Activated naive CD4-positive, alpha-beta T cell treated with Interleukin-2 at 50 U/mL for 16 hours (primary cell): ENCODE data around the gene CDK2AP2.
"Not testable (repeated sequence)": the region's sequence is repeated elsewhere in the genome, so short reads cannot be mapped to it uniquely, and the experiment has no call there.

Source experiments
- DNase-seq: peaks from one replicate; pipeline ENCODE4 v3.0.0-alpha.2; 2020

CDK2AP2 gene

DNA sequence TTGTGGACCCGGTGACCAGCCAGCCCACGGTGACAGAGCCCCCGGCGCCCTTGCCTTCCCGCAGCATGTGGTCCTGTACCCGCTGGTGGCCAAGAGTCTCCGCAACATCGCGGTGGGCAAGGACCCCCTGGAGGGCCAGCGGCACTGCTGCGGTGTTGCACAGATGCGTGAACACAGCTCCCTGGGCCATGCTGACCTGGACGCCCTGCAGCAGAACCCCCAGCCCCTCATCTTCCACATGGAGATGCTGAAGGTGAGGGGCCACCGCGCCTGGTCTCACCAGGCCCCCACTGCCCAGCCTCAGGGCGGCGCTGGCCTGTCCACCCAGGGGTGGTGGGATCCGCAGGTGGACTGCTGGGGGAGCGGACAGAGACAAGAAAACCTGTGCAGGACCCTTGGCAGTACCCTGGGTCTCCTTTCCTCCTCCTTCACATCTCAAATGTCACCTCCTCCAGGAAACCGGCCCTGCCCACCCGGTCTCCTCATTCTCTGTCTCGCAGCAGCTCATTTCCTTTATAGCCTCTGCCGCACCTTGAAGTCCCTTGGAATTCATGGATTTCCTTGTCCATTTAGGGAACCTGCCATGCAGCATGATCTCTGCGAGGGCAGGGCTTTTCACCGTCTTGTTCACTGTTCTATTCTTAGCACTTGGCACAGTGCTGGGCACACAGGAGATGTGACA, 18.6 kb downstream of the CDK2AP2 start:
- DNase-seq: no peak

DNA sequence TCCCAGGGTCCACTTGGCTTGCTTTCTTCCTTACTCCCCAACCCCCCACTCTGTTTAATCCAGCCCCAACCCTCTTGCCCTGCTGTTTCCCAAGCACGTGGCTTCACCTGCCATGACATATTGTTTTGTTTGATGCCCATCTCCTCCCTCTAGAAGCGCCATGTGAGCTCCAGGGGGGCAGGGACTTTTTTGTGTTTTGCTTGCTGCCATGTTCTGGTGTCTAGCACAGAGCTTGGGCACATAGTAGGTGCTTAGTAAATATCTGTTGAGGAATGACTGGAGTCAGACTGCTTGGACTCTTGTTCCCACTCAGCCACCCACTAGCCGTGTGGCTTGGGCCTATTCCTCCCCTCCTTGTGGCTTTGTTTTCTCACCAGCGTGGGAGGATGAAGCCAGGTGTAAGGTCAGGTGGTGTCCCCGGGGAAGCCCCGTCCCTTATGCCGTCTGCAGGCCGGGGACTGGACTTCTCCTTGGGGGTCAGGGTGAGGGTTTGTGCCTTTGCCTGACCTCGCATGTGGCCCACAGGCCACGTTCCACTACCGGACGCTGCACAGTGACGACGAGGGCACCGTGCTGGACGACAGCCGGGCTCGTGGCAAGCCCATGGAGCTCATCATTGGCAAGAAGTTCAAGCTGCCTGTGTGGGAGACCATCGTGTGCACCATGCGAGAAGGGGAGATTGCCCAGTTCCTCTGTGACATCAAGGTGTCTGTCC, 21.3 kb downstream of the CDK2AP2 start:
- DNase-seq: peak; percentile 63

DNA sequence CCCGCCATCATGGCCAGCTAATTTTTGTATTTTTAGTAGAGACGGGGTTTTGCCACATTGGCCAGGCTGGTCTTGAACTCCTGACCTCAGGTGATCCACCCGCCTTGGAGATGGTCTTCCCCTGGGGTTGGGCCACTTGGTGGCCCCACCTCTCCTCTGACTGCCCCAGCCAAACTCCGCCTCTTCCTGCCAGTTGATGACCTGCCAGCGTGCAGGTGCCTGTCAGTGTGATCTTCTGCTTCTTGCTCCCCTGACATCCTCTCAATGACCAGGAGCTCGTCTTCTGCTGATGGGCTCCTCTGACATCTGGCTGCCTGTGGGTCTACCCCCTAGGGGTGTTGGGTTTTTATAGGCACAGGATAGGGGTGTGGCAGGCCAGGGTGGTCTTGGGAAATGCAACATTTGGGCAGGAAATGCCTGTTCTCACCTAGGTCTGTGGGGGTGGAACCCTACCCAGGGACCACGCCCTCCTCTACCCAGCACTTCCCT, 22.0 kb downstream of the CDK2AP2 start:
- DNase-seq: peak; percentile 37

DNA sequence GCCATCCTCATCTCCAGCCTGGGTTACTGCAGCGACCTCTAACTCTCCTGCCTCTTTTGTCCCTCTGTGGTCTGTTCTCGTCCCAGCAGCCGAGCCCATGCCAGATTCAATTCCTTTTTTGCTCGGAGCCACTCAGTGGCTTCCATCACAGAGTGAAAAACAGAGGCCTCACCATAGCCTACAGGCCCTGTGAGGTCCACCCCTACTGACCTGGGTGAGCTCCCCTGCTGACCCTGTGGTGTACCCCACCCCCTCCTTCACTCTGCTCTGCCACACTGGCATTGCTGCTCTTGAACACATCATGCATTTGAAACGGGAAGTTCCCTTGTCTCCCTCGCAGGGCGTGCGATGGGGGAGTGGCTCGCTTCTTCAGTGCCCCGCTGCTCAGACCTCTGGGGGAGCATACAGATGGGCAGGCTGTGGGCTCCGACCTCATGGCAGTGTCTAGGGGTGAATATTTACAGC, 23.1 kb downstream of the CDK2AP2 start:
- peak; percentile 70 for DNase-seq

DNA sequence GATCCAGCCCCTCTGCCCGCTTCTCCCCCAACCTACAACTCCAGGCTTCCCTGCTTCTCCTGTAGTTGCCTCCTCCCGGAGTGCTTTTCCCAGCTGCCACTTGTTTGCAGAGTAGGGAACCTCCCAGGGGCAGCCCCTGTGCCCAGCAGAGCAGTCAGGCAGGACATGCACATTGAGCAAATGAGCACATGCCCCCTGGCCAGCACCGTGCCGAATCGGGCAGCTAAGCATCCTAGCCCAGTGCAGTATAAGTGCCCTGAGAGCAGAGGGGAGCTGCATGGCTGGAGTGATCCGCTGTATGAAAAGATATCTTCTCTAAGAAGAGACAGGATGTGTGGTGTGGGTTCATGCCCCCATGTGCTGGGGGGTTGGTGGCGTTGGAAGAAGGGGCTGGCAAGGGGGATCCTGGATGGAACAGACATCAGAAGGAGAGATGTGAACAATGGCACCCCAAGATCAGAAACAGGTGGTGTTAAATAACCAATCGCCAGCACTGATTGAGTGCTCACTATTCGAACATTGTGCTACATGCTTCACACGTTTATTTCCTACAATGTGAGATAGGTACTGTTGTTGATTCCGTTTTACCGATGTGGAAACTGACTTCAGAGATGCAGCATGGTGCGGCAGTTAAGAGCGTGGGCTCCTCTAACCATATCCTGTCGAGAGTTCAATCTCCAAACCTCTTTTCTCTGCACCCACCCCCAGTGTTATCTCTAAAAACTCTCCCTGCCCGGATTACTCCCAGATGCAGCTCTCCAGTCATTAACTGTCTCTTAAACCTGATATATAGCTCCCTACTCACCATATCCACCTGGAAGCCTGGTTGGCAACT, 23.9 kb downstream of the CDK2AP2 start:
- DNase-seq: peak; percentile 56

DNA sequence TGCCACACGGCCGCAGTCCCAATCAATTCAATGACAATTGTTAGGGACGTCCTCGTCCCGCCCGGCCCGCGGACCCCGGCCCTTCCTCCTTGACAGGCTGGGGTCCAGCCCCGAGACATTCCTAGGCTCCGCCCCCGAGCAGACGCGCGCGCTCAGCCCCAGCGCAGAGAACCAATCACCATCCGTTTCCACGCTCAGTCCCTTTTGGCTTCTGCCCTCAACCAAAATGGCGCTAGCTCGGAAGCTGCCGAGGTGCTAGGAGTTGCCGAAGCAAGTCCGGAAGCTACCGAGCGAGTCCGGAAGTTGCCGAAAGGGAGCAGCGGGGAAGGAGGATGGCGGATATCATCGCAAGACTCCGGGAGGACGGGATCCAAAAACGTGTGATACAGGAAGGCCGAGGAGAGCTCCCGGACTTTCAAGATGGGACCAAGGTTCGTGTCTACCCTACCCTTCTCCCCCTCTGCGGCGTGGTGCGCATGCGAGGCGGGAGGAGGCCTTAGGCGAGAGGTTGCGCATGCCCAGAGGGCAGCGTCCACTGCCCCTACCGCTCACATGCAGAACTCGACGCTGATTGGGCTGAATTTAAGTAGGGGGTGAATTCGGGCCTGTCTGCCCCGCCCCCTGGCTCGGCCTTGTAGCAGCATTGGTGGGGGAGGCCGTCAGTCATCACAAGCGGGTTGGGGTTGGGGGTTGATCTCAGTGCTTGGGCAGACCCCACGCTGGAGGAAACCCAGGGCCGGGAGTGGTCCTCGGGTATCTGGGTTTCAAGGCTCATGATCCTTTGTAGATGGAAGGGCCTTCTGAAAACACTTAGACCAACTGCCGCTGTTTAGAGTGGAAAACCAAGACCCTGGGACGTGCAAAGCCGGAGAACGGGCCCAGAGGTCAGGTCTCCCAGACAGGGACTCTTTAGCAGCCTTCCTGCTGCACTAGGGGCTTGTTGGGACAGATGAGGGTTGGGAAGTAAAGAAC, 24.8 kb downstream of the CDK2AP2 start, which contains the start of gene AIP:
Gene AIP, plus strand, starts transcription at position 200 of the 972 bp plus-strand sequence. Its CDS starts 133 bp downstream, at position 333.
- peak; percentile 98 for DNase-seq

DNA sequence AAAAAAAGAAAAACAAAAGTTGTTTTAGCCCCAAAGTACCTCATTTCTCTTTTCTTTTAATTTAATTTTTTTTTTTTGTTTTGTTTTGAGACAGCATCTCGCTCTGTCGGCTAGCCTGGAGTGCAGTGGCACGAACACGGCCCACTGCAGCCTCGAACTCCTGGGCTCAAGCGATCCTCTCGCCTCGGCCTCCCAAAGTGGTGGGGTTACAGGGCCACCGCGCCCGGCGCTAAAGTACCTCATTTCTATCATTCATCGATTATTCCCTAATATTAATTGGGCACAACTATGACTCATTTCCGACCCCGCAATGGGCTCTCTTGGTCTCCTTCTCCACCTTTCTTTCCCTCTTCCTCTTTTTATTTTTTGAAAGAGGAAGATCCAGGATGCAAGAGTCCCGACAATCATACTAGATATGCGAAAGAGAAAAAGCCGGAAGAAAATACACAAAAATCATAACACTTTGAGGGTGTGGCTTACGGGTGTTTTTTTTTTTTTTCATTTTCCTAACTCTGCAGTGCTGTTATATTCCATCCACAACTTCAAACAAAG, 25.6 kb downstream of the CDK2AP2 start:
- DNase-seq: no peak

DNA sequence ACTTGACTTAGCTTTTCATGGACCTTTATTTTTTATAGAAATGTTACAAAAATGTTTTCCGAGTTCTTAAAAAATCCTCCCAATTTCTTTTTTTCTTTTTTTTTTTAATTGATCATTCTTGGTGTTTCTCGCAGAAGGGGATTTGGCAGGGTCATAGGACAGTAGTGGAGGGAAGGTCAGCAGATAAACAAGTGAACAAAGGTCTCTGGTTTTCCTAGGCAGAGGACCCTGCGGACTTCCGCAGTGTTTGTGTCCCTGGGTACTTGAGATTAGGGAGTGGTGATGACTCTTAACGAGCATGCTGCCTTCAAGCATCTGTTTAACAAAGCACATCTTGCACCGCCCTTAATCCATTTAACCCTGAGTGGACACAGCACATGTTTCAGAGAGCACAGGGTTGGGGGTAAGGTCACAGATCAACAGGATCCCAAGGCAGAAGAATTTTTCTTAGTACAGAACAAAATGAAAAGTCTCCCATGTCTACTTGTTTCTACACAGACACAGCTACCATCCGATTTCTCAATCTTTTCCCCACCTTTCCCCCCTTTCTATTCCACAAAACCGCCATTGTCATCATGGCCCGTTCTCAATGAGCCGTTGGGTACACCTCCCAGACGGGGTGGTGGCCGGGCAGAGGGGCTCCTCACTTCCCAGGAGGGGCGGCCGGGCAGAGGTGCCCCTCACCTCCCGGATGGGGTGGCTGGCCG, 30.5 kb downstream of the CDK2AP2 start:
- DNase-seq: not testable (repeated sequence)

DNA sequence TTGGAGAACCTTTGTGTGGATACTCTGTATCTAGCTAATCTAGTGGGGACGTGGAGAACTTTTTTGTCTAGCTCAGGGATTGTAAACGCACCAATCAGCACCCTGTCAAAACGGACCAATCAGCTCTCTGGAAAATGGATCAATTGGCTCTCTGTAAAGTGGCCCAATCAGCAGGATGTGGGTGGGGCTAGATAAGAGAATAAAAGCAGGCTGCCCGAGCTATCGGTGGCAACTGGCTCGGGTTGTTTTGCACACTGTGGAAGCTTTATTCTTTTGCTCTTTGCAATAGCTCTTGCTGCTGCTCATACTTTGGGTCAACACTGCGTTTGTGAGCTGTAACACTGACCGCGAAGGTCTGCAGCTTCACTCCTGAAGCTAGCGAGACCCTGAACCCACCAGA, 31.3 kb downstream of the CDK2AP2 start:
- not testable (repeated sequence) for DNase-seq

DNA sequence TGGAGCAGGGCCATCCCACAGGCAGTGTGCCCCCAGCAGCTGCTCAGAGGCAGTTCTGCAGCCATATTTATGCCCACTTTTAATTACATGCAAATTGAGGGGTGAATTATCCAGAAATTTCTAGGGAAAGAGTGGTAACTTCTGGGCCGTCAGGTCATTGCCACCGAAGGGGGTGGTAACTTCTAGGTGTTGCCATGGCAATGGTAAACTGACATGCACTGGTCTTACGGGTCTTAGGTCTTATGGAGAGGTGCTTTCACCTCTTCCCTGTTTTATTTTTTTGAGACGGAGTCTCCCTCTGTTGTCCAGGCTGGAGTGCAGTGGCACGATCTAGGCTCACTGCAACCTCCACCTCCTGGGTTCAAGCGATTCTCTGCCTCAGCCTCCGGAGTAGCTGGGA, 35.1 kb downstream of the CDK2AP2 start:
- DNase-seq: no peak

DNA sequence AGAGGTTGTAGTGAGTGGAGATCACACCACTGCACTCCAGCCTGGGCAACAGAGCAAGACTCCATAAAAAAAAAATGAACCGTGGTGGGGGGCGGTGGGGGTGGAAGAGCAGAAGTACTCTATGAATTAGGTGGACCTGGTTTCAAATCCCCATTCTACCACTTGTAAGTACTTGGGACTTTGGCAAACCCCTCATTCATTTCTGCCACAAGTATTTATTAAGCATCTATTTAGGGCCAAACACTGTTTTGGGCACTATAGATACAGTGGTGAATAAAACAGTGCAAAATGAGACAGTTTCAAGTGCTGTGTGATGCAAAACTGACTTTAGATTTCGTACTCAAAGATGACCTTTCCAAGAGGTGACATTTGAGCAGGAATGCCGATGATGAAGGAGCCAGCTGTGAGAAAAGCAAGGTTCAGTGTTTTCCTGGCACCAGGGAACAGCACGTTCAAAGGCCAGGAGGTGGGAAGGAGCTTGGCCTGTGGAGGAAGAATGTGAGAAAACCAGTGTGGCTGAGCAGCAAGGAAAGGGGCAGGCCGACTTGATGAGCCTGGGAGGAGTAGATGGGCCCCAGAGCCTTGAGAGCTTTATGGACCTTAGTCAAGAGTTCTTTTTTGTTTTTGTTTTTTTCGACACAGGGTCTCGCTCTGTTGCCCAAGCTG, 37.5 kb downstream of the CDK2AP2 start:
- DNase-seq: no peak

DNA sequence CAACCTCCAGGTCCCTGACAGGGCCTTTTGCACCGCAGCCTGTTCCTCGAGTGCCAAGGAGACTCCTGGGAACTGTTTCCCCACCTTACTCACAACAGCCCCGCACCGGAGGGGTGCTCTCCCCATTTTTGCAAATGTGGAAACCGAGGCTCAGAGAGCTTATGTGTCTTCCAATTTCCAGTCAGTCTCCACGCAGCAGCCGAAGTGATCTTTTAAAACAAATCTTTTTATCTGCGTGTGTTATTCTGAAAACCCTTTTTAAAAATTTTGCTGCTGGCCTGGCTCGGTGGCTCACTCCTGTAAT, 38.5 kb downstream of the CDK2AP2 start:
- no peak for DNase-seq

DNA sequence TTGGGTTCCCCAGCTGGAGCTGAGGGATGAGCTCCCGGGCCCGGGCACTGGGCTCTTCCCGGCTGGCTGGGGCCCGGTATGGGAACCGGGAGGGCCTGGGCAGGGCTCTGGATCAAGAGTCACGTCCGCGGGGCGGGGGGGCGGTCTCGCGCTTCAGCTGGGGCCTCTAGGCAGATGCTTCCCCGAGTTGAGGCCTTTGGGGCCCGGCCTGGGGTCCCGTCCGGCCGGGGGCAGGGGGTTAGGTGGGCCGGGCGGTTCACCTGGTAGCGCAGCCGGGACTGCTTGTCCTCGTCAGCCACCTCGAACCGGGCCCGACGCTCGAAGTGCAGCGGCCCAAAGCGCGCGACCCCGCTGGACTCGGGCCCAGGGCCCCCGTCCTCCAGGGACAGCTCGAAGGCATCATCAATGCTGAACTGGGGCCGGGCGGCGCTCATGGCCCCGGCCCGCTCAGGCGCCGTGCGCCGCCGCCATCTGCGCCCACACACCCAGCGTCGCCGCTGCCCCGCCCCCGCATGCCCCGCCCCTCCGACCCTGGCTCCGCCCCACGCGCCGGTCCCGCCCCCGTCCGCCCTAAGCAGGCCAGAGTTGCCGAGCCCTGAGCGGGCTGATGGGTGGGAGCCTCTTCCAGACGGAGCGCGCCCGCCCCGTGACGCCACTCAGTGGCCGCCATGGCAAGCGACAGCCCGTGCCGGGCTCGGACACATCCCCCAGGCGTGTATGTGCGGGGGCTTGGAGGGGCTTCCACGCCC, 39.0 kb downstream of the CDK2AP2 start, which contains the start of gene TMEM134:
Gene TMEM134, minus strand, starts transcription at position 493 of the 749 bp plus-strand sequence. Its CDS starts 59 bp downstream, at position 434.
- DNase-seq: peak; percentile 90

DNA sequence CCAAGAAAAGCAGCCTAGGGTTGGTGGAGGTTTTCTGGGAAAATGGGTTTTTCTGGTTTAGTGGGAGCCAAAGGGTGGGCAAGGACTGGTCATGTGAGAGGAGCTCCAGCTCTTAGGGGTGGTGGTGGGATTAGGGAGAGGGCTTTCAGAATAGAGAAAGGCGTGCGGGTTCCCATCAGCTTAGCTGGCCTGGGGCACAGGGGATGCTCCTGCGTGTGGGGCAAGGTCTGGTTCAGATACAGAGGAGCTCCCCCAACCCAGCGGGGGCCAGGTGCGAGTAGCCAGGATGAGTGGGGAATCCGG, 39.6 kb downstream of the CDK2AP2 start:
- DNase-seq: no peak

DNA sequence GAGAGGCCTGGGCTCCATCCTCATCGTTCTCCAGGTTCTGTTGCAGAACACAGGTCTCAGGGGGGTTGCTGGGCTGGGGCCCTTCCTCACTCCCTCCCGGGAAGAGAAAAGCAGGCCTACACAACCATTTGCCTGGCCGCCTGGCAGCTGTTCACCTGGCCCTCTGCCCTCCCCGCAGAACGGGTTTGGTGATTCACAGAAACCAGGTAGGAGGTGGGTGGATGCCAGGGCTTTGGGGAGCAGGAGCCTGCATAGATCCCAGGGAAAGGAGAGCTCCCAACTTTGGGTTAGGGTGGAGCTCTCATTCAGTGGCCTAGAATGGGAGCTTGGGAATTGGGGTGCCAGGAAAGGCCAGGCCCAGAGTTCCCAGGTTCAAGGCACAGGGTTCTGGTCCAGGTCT, 39.9 kb downstream of the CDK2AP2 start:
- DNase-seq: peak; percentile 41

DNA sequence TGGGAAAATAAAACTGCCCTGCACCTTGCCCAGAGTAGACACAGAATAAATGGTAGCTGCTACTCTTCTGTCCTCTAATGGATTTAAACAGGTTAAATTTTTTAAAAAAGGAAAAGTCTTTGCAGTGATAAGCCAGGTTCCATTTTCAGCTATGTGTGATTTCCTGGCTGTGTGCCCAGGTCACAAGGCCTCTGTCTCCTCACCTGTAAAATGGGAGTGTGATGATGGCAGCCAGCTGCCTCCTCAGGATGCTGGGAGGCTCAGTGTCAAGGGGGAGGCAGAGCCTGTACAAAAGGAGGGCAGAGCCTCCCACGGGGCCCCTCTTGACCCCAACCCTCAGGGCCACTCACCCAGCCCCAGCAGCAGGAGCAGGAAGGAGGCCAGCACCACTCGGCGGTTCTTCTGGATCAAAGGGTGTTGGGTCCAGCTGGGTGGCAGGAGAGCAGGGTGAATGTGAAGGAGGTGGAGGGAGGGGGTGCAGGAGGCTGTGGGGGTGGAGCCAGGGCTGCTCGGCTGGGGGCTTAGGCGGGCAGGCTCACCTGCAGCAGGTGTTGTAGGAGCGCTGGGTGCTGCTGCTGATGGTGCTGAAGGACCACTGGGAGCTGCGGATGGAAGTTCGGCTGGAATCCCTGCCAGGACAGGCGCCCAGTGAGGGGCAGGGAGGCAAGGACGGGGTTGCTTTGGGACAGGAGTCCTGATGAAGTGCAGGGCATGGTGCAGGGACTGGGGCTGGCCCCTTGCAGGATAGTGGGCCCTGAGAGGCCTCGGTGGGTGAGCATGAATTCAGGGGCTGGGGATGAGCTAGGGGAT, 40.8 kb downstream of the CDK2AP2 start:
- no peak for DNase-seq

DNA sequence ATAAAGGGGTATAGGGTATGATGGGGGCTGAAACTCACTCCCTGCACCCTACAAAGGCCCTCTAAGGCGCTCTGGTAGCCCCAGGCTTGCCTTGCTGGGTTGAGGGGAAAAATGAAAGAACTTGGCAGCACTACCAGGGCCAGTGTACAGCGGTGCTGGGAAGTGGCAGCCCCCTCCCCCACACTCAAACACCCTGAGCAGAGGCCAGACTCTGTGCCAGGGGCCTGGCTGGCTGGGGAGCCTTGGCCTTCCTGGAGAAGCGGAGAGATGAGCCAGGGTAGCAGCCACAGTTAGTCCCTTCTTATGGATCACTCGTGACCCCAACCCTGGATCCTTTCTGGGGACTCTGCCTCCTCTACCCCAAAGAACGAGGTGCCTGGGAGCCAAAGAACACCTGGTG, 41.6 kb downstream of the CDK2AP2 start:
- DNase-seq: no peak

DNA sequence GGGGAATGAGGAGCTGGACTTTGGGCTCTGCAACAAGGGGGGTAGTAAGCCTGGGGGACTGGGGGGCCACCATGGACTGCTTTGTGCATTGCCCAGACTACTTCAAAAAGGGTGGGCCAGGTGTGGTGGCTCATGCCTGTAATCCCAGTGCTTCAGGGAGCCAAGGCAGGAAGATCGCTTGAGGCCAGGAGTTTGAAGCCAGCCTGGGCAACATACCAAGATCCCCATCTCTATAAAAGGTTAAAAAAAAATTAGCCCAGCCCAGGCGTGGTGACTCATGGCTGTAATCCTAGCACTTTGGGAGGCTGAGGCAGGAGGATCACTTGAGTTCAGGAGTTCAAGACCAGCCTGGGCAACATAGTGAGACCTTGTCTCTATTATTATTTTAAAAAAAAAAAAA, 42.4 kb downstream of the CDK2AP2 start:
- DNase-seq: not testable (repeated sequence)

DNA sequence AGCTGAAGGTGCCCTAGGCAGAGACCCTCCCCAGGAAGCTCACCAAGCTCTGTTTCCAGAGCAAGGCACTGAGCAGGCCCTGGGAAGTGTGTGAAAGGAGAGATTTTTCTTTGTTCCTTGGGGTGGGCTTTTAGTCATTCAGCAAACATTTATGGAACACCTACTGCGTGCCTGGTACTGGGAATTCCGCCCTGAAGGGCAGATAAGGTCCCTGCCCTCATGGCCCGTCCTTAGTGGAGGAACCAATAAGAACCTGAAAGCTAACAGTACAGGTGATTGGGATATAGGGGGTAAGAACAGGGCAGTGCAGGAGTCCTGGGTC, 42.8 kb downstream of the CDK2AP2 start:
- no peak for DNase-seq
